ENCODE data around the gene RAB5B. TPM values are rescaled to one million over a fixed set of nuclear protein-coding genes. Genes with fewer than 3 reads are reported as not detected.
"Not testable (repeated sequence)": the region's sequence is repeated elsewhere in the genome, so short reads cannot be mapped to it uniquely, and the experiment has no call there.

The RAB5B gene
- total RNA-seq, 1 experiment from 2014 or later, result 18.6 TPM

DNA sequence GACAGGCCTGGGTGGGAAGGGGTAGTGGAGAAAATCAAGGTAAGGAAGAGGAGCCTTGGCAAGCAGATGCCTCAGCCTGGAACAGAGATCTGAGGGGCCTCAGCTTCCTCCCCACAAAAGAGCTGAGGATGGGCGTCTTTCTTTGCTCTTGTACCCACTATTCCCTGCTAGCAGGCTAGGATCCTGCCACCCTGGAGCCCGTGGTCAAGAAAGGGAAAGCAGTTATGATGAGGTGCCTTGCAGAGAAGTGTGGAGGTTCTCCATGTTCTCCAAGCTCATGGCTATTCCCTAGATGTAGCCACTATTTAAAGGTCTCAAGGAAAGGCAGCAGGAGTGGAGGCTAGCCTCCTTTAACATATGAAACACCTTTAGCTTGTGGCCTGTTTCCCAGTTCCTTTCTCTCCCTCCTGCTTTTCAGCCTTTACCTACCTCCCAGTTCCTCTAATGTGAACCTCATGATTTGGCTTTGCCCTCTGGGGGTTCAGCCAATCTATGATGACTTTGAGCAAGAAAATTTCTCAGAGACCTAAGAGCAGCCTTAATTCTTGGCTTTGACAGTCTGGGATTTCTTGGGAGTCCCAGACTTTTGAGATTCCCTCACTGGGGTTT is 48.1 kb downstream of the RAB5B start:
- no peaks in the 10 kb centered on the region for H3K27me3 ChIP-seq
- DNase-seq, result no peak

DNA sequence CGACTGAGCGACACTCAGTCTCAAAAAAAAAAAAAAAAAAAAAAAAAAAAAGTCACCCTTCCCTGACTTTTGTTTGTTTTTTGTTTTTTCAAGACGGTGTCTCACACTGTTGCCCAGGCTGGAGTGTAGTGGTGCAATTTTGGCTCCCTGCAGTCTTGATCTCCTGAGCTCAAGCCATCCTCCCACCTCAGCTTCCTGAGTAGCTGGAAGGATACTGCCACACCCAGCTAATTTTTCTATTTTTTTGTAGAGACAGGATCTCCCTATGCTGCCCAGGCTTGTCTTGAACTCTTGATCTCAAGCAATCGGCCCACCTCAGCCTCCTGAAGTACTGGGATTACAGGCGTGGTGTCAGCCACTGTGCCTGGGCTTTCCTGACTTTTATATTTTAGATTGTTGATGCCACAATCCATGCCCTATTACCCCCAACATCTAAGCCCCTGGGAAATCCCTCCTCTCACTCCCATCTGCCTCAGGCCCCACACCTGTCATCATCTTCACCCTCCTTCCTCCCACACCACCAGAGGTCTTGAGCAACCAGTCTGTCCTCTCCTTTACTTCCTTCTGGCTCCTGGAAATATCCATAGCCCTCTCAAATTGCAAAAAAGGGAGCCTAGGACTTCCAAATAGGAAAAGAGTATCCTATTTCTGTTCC is 54.8 kb downstream of the RAB5B start:
- DNase-seq, result no peak
- Histone ChIP-seq H3K9me3 (no peaks in the 10 kb centered on the region), H3K4me3 (no peak overlapping the region), H3K36me3 (no peaks in the 10 kb centered on the region), H3K27me3 (no peaks in the 10 kb centered on the region)

More for the DNA sequence above, 48.1 kb downstream of the RAB5B start:
- H3K4me3 ChIP-seq, result no peak overlapping the region
- H3K36me3 ChIP-seq, result no peaks in the 10 kb centered on the region
- no peaks in the 10 kb centered on the region for H3K9me3 ChIP-seq

DNA sequence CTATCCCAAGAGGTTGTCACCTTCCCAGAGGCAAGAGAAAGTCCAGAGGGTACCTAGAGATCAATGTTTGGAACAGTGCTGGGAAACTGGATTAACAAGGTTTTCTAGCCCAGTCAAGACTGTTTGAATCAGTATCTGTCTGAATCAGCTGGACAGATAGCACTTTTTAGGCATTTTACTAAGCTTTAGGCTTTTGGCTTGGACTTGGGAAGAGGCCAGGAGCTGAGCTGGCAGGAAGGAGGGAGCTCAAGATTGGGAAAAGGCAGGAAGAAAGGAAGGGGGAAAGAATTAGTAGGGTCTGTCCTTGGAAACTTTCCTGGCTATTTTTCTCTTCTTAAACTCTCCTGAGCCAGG is 55.3 kb downstream of the RAB5B start:
- Histone ChIP-seq H3K36me3 (no peaks in the 10 kb centered on the region), H3K9me3 (no peaks in the 10 kb centered on the region), H3K27me3 (no peaks in the 10 kb centered on the region), H3K4me3 (no peak overlapping the region)
- DNase-seq, result peak; percentile 70

DNA sequence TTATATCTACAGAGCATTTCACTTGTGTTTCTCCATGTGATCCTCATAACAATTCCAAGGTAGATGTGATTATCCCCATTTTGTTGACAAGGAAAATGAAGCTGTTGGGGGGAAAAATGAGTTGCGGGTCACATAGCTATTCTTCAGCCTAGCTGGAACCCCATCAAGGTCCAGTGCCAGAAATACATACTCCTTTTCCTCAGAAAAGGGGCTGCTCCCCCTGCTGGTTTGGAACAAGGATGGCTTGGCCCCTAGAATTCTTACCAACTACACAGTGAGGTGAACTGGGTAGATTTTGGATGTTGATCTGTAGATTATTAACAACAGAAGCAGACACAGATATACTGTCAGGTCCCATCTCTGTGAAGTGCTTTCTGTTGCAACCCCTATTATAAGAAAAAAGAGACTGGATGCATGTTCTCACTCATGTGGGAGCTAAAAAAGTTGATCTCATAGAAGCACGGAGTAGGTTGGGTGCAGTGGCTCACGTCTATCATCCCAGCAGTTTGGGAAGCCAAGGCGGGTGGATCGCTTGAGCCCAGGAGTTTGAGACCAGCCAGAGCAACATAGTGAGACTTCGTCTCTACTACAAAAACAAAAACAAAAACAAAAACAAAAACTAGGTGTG is 55.9 kb downstream of the RAB5B start:
- Histone ChIP-seq H3K27me3 (no peaks in the 10 kb centered on the region), H3K36me3 (no peaks in the 10 kb centered on the region), H3K9me3 (no peaks in the 10 kb centered on the region), H3K4me3 (no peak overlapping the region)
- DNase-seq, result peak; percentile 43

DNA sequence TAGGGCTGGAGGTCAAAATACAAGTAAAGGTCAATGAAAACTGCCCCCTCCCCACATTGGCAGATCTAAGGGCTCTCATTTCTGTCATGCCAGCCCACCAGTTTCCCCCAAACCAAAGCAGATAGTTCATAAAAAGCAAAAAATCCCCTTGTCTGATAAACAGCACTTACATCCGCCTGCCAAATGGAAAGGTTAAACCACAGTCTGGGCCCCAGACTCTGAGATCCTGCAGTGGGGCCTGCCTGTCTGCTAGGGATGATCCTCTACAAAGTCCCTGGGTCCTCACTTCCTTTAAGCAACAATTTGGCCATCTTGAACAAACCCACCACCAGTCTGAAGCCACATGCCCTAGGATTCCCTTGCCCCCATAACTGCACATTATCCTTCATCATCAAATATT is 58.1 kb downstream of the RAB5B start:
- H3K4me3 ChIP-seq, result no peak overlapping the region
- H3K9me3 ChIP-seq, result no peaks in the 10 kb centered on the region
- H3K36me3 ChIP-seq, result no peaks in the 10 kb centered on the region
- no peak for DNase-seq
- no peaks in the 10 kb centered on the region for H3K27me3 ChIP-seq

DNA sequence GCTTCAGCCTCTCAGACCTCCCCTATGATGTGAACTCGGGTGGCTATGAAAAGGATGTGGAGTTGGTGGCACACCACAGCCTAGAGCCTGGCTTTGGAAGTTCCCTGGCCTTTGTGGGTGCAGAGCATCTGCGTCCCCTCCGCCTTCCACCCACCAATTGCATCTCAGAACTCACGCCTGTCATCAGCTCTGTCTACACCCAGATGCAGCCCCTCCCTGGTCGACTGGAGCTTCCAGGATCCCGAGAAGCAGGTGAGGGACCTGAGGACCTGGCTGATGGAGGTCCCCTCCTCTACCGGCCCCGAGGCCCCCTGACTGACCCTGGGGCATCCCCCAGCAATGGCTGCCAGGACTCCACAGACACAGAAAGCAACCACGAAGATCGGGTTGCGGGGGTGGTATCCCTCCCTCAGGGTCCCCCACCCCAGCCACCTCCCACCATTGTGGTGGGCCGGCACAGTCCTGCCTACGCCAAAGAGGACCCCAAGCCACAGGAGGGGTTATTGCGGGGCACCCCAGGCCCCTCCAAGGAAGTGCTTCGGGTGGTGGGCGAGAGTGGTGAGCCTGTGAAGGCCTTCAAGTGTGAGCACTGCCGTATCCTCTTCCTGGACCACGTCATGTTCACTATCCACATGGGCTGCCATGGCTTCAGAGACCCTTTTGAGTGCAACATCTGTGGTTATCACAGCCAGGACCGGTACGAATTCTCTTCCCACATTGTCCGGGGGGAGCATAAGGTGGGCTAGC is 60.9 kb downstream of the RAB5B start:
- no peak for DNase-seq
- no peak overlapping the region for H3K4me3 ChIP-seq
- H3K9me3 ChIP-seq, result no peaks in the 10 kb centered on the region
- H3K27me3 ChIP-seq, result no peaks in the 10 kb centered on the region
- H3K36me3 ChIP-seq, result no peaks in the 10 kb centered on the region

DNA sequence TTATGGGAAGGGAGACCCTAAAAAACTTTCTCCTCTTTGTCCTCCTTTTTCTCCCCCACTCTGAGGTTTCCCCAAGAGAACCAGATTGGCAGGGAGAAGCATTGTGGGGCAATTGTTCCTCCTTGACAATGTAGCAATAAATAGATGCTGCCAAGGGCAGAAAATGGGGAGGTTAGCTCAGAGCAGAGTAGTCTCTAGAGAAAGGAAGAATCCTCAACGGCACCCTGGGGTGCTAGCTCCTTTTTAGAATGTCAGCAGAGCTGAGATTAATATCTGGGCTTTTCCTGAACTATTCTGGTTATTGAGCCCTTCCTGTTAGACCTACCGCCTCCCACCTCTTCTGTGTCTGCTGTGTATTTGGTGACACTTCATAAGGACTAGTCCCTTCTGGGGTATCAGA is 63.3 kb downstream of the RAB5B start:
- Histone ChIP-seq H3K4me3 (no peak overlapping the region), H3K9me3 (no peaks in the 10 kb centered on the region), H3K36me3 (peaks cover 2% of the 10 kb centered on the region), H3K27me3 (no peaks in the 10 kb centered on the region)
- no peak for DNase-seq

DNA sequence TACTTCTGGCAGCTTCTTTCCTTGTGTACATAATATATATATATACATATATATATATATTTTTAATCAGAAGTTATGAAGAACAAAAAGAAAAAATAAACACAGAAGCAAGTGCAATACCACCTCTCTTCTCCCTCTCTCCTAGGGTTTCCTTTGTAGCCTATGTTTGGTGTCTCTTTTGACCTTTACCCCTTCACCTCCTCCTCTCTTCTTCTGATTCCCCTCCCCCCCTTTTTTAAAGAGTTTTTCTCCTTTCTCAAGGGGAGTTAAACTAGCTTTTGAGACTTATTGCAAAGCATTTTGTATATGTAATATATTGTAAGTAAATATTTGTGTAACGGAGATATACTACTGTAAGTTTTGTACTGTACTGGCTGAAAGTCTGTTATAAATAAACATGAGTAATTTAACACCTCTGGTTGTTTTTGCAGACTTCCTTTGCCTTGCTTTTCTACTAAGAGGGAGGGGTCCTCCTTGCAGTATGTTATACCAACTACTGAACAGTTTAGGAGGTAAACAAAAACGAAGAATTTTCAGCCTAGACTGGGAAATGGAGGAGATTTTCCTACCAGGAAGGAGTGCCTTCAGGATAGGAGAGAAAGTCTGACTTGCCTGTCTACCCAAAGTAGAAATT is 64.3 kb downstream of the RAB5B start:
- Histone ChIP-seq H3K9me3 (no peaks in the 10 kb centered on the region), H3K27me3 (no peaks in the 10 kb centered on the region), H3K36me3 (peaks cover 11% of the 10 kb centered on the region), H3K4me3 (no peak overlapping the region)
- DNase-seq, result no peak

DNA sequence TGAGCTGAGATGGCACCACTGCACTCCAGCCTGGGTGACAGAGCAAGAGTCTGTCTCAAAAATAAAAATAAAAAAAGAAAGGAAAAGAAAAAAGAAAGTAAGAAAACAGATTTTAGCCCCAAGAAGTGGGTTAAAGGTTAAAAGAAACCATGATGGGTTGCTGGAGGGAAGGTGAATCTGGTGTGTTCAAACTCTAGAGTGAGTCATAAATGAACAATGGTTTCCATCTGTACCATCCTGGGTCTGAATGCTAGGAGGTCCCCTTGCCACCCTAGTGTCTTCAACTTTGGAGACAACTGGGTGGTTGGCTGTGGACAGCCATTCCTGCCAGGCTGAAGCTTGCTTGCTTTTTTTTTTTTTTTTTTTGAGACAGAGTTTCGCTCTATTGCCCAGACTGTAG is 66.3 kb downstream of the RAB5B start:
- H3K27me3 ChIP-seq, result no peaks in the 10 kb centered on the region
- H3K4me3 ChIP-seq, result no peak overlapping the region
- no peak for DNase-seq
- H3K9me3 ChIP-seq, result no peaks in the 10 kb centered on the region
- peaks cover 32% of the 10 kb centered on the region for H3K36me3 ChIP-seq

DNA sequence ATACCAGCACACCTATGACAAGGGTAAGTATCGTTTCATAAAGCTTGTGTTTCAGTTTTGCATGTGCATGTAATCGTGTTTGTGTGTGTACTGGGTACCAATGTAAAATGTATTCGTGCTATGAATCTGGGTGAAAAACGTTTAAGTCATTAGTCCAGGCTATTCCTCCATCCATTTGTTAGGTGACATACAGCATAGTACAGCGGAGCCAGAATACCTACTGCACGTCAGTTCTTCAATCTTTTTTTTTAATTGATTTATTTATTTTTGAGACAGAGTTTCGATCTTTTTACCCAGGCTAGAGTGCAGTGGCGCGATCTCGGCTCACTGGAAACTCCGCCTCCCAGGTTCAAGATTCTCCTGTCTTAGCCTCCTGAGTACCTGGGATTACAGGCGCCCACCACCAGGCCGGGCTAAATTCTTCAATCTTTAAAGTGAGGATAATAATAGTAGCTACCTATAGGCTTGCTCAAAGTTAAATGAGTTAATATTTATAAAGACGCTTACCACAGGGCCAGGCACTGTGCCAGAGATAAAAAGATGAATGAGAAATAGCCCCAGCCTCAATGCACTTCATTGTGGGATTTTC is 67.2 kb downstream of the RAB5B start:
- H3K4me3 ChIP-seq, result peak overlapping the region; percentile 93

DNA sequence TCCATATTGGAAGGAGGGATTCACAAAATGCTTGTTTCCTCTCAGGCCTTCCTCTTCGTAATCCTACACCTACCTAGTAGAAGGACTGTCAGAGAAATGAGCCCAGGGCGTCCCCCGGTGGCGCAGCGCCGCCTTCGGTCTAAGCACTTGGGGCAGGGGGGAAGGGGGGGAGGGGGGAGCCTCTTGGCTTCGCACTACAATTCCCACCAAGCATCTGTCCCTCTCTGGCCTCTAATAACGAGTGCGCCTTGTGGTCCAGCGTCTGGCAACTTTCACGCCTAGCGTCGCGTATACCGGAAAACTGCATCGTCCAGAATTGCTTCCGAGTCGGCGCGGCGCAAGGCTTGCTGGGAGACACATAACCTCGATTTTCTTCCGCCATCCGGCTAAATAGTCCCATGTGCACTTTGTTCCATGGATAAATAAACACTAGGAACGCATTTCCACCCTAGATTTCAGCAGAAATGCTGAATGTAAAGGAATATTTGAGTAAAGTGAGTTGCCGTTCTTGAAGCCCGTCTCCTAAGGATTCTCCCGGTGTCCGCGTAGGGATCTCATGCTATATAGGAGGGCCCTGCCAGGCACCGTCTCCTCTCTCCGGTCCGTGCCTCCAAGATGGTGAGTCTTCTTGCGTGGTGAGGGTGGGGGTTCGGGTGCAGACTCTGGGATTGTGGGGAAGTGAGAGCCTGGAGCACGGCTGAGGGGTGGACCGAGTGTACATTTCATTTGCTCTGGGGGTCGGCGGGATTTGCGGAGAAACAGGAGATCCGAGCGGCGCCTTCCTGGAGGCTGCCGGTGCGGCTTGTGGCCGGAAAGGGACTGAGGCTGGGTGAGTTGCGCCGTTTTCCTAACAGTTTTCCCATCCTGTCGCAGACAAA is 67.9 kb downstream of the RAB5B start, which contains the start of gene RPS26:
Gene RPS26 (plus strand): TSS at position 367 of the 878 bp plus-strand sequence. CDS start 249 bp downstream, at position 616.
- H3K9me3 ChIP-seq, result no peaks in the 10 kb centered on the region

More for the DNA sequence above, 67.2 kb downstream of the RAB5B start:
- no peaks in the 10 kb centered on the region for H3K9me3 ChIP-seq
- H3K27me3 ChIP-seq, result no peaks in the 10 kb centered on the region
- peaks cover 40% of the 10 kb centered on the region for H3K36me3 ChIP-seq
- DNase-seq, result no peak

DNA sequence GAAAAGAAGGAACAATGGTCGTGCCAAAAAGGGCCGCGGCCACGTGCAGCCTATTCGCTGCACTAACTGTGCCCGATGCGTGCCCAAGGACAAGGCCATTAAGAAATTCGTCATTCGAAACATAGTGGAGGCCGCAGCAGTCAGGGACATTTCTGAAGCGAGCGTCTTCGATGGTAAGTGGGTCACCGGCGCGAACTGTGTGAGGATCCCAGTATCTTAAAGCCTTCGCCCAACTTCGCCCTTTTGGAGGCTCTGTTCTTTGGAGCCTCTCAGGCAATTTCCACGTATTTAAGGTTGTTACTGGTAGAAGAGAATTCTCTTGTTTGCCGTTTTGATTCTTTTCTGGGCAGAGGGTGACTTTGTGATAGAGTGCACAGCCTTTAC is 68.5 kb downstream of the RAB5B start:
- peaks cover 40% of the 10 kb centered on the region for H3K36me3 ChIP-seq
- not testable (repeated sequence) for H3K9me3 ChIP-seq, H3K27me3 ChIP-seq, DNase-seq
- H3K4me3 ChIP-seq, result peak overlapping the region; percentile 93

More for the DNA sequence above, 67.9 kb downstream of the RAB5B start, which contains the start of gene RPS26:
- Histone ChIP-seq H3K27me3 (no peaks in the 10 kb centered on the region), H3K4me3 (peak within 1 kb of the TSS; percentile 93), H3K36me3 (peaks cover 40% of the 10 kb centered on the region)
- peak; percentile 98 for DNase-seq

DNA sequence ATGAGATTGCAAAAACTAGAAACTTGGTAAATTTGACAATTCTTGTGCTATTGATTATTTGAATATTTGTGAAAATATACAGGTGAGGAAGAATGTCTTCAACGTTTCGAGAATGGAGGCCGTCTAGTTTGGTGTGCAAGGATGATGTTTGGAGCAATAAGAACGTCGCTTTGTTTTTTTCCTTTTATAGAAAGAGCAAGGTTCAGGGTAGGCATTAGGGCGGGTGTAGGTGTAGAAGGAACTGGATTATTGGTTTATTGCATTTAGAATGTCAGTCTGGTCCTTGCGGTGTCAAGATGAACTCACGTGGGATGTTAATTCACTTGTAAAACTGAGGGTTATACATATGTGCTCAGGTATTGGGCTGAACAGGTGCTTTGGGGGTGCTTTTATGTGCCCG is 69.0 kb downstream of the RAB5B start:
- H3K27me3 ChIP-seq, result no peaks in the 10 kb centered on the region
- no peak for DNase-seq
- H3K36me3 ChIP-seq, result peaks cover 40% of the 10 kb centered on the region
- no peaks in the 10 kb centered on the region for H3K9me3 ChIP-seq
- peak overlapping the region; percentile 93 for H3K4me3 ChIP-seq
